Natural killer cell (primary cell): ENCODE data around the gene CPNE8. TPM values are rescaled to one million over a fixed set of nuclear protein-coding genes. Genes with fewer than 3 reads are reported as not detected.

Source experiments
- ATAC-seq, 3 donors: fragments of 150-1000 bp in 2 of 3; fragments of 200-7000 bp in 1 of 3; cut with Tn5 transposase; 1 replicate in 1 of 3; 2 replicates in 2 of 3; pipeline ENCODE4 v1.10.0; 2021; ENCODE audit warnings: mild to moderate bottlenecking in 2 of 3, moderate library complexity in 2 of 3
- DNase-seq, 2 donors: peaks; one replicate each; pipeline versions ENCODE4 v3.0.0 to v3.0.0-alpha.2; 2013 to 2021; ENCODE audit warnings: mixed read lengths in 1 of 2
- H3K27ac ChIP-seq: one replicate; pipeline ENCODE4 v1.5.1; 2013; ENCODE audit warnings: mild to moderate bottlenecking, low read length
- H3K27me3 ChIP-seq: one replicate; pipeline ENCODE4 v1.6.1; 2013; ENCODE audit warnings: low read length; ENCODE audit not compliant: control insufficient read depth, insufficient read depth
- H3K36me3 ChIP-seq: one replicate; pipeline ENCODE4 v1.6.1; 2013; ENCODE audit warnings: low read length; ENCODE audit not compliant: control insufficient read depth, insufficient read depth
- H3K4me1 ChIP-seq: one replicate; pipeline ENCODE4 v1.6.1; 2013; ENCODE audit warnings: low read length; ENCODE audit not compliant: control insufficient read depth, insufficient read depth
- H3K4me3 ChIP-seq: one replicate; pipeline ENCODE4 v1.5.1; 2013; ENCODE audit warnings: low read length
- H3K9me3 ChIP-seq: one replicate; pipeline ENCODE4 v1.6.1; 2013; ENCODE audit warnings: low read length; ENCODE audit not compliant: control insufficient read depth, insufficient read depth
- H3K27ac Mint-ChIP-seq, 2 donors: one replicate each; pipeline ENCODE4 v1.8.0; 2022; ENCODE audit warnings: mild to moderate bottlenecking in 2 of 2, mixed read lengths in 2 of 2, moderate library complexity in 1 of 2
- H3K27me3 Mint-ChIP-seq, 2 donors: one replicate each; pipeline ENCODE4 v1.8.0; 2022; ENCODE audit warnings: low read depth in 2 of 2, mixed read lengths in 2 of 2
- H3K36me3 Mint-ChIP-seq: one replicate; pipeline ENCODE4 v1.8.0; 2022; ENCODE audit warnings: mixed read lengths
- H3K4me1 Mint-ChIP-seq, 2 donors: one replicate each; pipeline ENCODE4 v1.8.0; 2022; ENCODE audit warnings: mixed read lengths in 2 of 2
- H3K4me3 Mint-ChIP-seq: one replicate; pipeline ENCODE4 v1.8.0; 2022; ENCODE audit warnings: mild to moderate bottlenecking, moderate library complexity, mixed read lengths
- H3K9me3 Mint-ChIP-seq, 2 donors: one replicate each; pipeline ENCODE4 v1.8.0; 2022; ENCODE audit warnings: mixed read lengths in 2 of 2
- WGBS: methylation state at CpG from one replicate; pipeline ENCODE4 v1.1.7; 2013; ENCODE audit warnings: missing lambda C conversion rate; ENCODE audit not compliant: insufficient coverage; 5-methylcytosine and 5-hydroxymethylcytosine counted together
- intact Hi-C: fragments of 100-400 bp; cut with micrococcal nuclease; formaldehyde crosslinking; loops from one replicate; pipeline ENCODE4 v1.14.2; 2022
- total RNA-seq, 4 donors: library from RNA; stranded (reverse); fragments of 120-200 nt in 1 of 4; gene quantifications; one replicate each; pipeline versions ENCODE4 v1.2.3 to v1.2.4, GENCODE V29; 2013 to 2022
- TF ChIP-seq, protein P1 (sequence below): fragments of 200-600 bp; IDR thresholded peaks from one replicate; pipeline ENCODE4 v1.8.0; 2022; ENCODE audit warnings: antibody characterized with exemption

CPNE8 gene
- total RNA-seq, 3 donors from 2014 or later (not counting 1 experiment from before 2014, with no cell fraction given): 6.1 to 8.1 (median 7.9) TPM

DNA sequence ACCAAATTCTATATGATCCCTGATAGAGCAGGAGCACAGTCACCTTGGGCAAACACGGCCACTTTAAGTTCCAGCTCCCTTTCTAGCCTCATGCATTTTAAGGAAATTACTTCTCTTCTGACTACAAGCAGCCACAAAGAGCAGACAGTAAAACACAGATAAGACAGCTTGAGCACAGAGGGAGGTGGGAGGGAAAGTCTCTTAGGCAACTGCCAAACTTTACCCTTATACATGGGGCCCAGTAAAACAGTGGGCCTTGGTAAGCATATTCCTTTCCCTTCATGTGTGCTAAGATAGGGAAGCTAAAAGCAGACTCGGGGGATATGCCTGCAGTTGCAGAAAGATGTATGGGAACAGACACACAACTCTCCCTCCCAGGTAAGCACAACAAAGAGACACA, 235.9 kb downstream of the CPNE8 start:
- no peaks in the 10 kb centered on the region for H3K27me3 Mint-ChIP-seq
- Histone ChIP-seq H3K36me3 (no peaks in the 10 kb centered on the region), H3K9me3 (no peaks in the 10 kb centered on the region), H3K4me1 (no peaks in the 10 kb centered on the region), H3K27ac (no peak overlapping the region), H3K27me3 (no peaks in the 10 kb centered on the region), H3K4me3 (no peak overlapping the region)
- TF ChIP-seq, protein P1, sequence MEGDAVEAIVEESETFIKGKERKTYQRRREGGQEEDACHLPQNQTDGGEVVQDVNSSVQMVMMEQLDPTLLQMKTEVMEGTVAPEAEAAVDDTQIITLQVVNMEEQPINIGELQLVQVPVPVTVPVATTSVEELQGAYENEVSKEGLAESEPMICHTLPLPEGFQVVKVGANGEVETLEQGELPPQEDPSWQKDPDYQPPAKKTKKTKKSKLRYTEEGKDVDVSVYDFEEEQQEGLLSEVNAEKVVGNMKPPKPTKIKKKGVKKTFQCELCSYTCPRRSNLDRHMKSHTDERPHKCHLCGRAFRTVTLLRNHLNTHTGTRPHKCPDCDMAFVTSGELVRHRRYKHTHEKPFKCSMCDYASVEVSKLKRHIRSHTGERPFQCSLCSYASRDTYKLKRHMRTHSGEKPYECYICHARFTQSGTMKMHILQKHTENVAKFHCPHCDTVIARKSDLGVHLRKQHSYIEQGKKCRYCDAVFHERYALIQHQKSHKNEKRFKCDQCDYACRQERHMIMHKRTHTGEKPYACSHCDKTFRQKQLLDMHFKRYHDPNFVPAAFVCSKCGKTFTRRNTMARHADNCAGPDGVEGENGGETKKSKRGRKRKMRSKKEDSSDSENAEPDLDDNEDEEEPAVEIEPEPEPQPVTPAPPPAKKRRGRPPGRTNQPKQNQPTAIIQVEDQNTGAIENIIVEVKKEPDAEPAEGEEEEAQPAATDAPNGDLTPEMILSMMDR: no peak
- ATAC-seq: no peak
- H3K9me3 Mint-ChIP-seq: peaks cover 0 to 2% of the 10 kb centered on the region in 2 donors
- H3K4me3 Mint-ChIP-seq: no peak overlapping the region
- no peaks in the 10 kb centered on the region for H3K36me3 Mint-ChIP-seq
- intact Hi-C loops: no loop called here
- DNase-seq: no peak
- 27% methylated on average over 2 of the region's 2 CpGs for WGBS
- H3K4me1 Mint-ChIP-seq: no peaks in the 10 kb centered on the region
- H3K27ac Mint-ChIP-seq: no peak overlapping the region

DNA sequence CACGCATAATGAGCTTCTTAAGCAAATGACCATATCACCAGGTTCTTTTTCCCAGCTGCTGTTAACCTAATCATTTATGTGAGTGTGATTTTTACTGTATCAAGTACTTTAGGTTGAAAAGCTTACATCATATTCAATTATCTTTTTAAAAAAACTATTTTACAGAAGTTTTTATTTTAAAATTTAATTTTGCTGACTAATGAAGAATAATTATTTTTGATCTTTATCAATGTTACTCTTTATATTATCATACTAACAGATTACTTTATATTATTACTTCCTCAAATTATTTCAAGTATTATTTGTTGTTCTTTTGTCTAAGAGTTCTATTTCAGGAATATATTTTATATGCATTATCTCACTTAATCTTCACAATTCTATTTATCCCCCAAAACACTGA, 236.3 kb downstream of the CPNE8 start:
- H3K4me3 Mint-ChIP-seq: no peak overlapping the region
- TF ChIP-seq, protein P1: no peak
- intact Hi-C loops: no loop called here

DNA sequence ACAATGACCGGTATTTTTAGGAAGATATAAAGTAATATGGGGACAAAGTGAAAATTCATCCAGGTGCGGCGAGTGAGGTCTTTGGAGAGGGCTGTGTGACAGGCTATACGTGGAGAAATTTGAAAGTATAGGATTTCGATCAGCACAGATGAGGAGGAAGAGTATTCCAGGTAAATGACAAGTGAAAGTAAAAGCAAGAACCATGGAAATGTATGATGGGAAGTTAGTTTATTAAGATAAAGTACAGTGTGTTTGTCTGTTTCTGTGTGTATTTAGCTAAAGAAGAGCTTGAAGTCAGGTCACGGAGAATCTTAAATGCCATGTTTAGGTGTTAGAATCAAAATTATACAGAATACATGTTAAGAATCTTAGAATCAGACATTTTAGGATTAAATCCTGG, 239.0 kb downstream of the CPNE8 start:
- H3K4me3 Mint-ChIP-seq: no peak overlapping the region
- 86% methylated on average over 6 of the region's 6 CpGs for WGBS
- H3K4me1 Mint-ChIP-seq: peaks cover 0 to 6% of the 10 kb centered on the region in 2 donors
- H3K36me3 ChIP-seq: no peaks in the 10 kb centered on the region
- peaks cover 16% of the 10 kb centered on the region for H3K36me3 Mint-ChIP-seq
- H3K9me3 Mint-ChIP-seq: peaks cover 0 to 11% of the 10 kb centered on the region in 2 donors
- H3K27ac Mint-ChIP-seq: no peak overlapping the region
- ATAC-seq (no peak), DNase-seq (no peak)
- no peak overlapping the region for H3K4me3 ChIP-seq
- H3K4me1 ChIP-seq: no peaks in the 10 kb centered on the region
- H3K27ac ChIP-seq: no peak overlapping the region
- H3K27me3 ChIP-seq: no peaks in the 10 kb centered on the region
- TF ChIP-seq, protein P1: no peak
- H3K27me3 Mint-ChIP-seq: no peaks in the 10 kb centered on the region
- H3K9me3 ChIP-seq: no peaks in the 10 kb centered on the region
- intact Hi-C loops: no loop called here

More for the DNA sequence above, 236.3 kb downstream of the CPNE8 start:
- Histone ChIP-seq H3K27ac (no peak overlapping the region), H3K9me3 (no peaks in the 10 kb centered on the region), H3K36me3 (no peaks in the 10 kb centered on the region), H3K27me3 (no peaks in the 10 kb centered on the region), H3K4me1 (no peaks in the 10 kb centered on the region), H3K4me3 (no peak overlapping the region)
- Mint-ChIP-seq H3K27me3 (no peaks in the 10 kb centered on the region), H3K9me3 (peaks cover 0 to 2% of the 10 kb centered on the region in 2 donors), H3K4me1 (no peaks in the 10 kb centered on the region), H3K36me3 (no peaks in the 10 kb centered on the region), H3K27ac (no peak overlapping the region)
- ATAC-seq (no peak), DNase-seq (no peak)
- WGBS: 100% methylated on average over 1 of the region's 1 CpG

DNA sequence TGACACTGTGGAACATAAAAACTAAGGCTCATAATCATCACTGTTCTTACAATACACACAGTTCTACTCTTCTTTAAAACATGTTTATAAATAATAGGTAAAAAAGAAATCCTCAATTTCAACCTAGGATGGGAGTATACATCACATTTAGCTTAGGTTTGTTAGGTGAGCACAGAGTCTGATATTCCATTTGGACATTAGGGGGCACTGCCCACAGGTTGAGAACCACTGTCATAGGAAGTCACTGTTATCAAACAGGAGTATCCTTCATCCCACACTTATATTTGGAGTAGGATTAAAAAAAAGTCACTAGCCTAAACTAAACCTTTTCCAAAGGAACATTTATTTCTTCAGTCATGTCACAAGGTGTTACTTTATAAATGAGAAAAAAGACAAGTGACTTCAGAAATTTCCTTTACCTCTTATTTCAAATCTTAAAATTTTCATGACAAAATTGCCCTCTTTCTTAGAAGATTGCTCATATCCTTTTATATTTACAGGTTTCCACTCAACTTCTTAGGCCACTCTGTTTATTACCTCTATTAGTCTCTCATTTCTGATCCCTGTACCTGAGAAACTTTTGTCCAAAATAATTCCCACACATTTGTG, 240.6 kb downstream of the CPNE8 start:
- H3K36me3 Mint-ChIP-seq: peaks cover 16% of the 10 kb centered on the region
- H3K4me1 ChIP-seq: no peaks in the 10 kb centered on the region
- no peak for DNase-seq
- no peaks in the 10 kb centered on the region for H3K9me3 ChIP-seq
- H3K4me1 Mint-ChIP-seq: peaks cover 0 to 6% of the 10 kb centered on the region in 2 donors
- TF ChIP-seq, protein P1: no peak
- no peak overlapping the region for H3K27ac ChIP-seq
- intact Hi-C loops: no loop called here
- no peak overlapping the region for H3K4me3 ChIP-seq
- no peaks in the 10 kb centered on the region for H3K27me3 Mint-ChIP-seq
- no peak for ATAC-seq
- H3K9me3 Mint-ChIP-seq: peaks cover 0 to 13% of the 10 kb centered on the region in 2 donors
- H3K27ac Mint-ChIP-seq: no peak overlapping the region
- H3K4me3 Mint-ChIP-seq: no peak overlapping the region
- H3K27me3 ChIP-seq: no peaks in the 10 kb centered on the region
- H3K36me3 ChIP-seq: no peaks in the 10 kb centered on the region
